ENCODE results near the gene PHEX. TPM values are rescaled to one million over a fixed set of nuclear protein-coding genes. Genes with fewer than 3 reads are reported as not detected.

PHEX gene
- total RNA-seq, 1 donor from 2014 or later, result 0.49 TPM

DNA sequence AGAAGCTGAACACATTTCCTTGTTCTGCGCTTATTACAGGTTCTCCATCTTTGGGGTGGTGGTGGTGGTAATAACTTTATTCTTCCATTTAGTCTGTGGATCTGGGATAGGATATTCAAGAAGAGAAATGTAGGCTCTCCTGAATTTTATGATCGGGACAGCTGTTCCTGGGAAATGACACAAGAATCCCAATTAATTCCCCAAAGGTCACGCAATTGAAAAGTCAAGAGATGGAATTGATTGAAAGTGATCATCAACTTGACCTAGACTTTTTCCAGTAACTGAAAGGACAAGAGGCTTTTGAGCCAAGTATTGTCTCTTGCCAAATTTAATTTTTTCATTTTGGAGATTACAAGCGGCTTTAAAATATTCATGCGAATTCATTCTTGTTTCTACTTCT, 141.8 kb downstream of the PHEX start:
- TF ChIP-seq, protein P1, sequence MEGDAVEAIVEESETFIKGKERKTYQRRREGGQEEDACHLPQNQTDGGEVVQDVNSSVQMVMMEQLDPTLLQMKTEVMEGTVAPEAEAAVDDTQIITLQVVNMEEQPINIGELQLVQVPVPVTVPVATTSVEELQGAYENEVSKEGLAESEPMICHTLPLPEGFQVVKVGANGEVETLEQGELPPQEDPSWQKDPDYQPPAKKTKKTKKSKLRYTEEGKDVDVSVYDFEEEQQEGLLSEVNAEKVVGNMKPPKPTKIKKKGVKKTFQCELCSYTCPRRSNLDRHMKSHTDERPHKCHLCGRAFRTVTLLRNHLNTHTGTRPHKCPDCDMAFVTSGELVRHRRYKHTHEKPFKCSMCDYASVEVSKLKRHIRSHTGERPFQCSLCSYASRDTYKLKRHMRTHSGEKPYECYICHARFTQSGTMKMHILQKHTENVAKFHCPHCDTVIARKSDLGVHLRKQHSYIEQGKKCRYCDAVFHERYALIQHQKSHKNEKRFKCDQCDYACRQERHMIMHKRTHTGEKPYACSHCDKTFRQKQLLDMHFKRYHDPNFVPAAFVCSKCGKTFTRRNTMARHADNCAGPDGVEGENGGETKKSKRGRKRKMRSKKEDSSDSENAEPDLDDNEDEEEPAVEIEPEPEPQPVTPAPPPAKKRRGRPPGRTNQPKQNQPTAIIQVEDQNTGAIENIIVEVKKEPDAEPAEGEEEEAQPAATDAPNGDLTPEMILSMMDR (IDR thresholded peaks at IDR 0.05), result no peak
- TF ChIP-seq POLR2A (IDR thresholded peaks at IDR 0.05) (no peak), POLR2AphosphoS5 (IDR thresholded peaks at IDR 0.05; ENCODE audit: insufficient read depth in 1 of 2, low read depth in 1 of 2) (no peak)

DNA sequence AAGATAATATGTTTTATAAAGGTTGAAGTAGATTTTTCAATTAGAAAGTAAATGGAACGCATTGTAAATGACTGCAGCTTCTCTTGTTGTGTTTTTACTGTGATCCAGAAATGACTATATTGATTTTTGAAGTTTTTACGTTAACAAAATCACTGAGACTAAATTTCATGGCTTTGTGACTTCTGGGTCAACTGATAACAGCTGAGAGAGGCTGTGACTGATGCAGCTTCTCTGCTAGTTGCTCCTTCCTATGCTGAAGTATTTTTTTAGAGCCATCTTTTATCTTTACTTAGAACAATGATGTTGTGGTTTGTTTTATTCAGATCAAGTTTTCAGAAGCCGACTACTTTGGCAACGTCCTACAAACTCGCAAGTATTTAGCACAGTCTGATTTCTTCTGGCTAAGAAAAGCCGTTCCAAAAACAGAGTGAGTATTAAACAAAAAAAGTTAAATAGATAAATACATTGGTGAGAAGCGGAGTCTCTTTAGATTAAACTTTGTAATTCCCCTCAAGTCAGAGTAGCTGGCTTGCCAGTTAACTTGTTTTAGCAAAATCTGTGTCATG, 145.9 kb downstream of the PHEX start:
- no peak for DNase-seq (ENCODE audit: extremely low spot score in 2 of 2)
- TF ChIP-seq POLR2A (IDR thresholded peaks at IDR 0.05) (no peak), POLR2AphosphoS5 (IDR thresholded peaks at IDR 0.05; ENCODE audit: insufficient read depth in 1 of 2, low read depth in 1 of 2) (no peak)
- TF ChIP-seq, protein P1 (IDR thresholded peaks at IDR 0.05), result no peak
- no peaks in the 10 kb centered on the region for H3K36me3 ChIP-seq
- H3K4me1 ChIP-seq, result no peaks in the 10 kb centered on the region
- H3K27ac ChIP-seq, result no peak overlapping the region
- no peak overlapping the region for H3K4me3 ChIP-seq
- no peaks in the 10 kb centered on the region for H3K9me3 ChIP-seq
- H3K27me3 ChIP-seq, result no peaks in the 10 kb centered on the region
- intact Hi-C loops (cut with DNase I), result no loop called here

More for the DNA sequence above, 141.8 kb downstream of the PHEX start:
- Histone ChIP-seq H3K27me3 (no peaks in the 10 kb centered on the region), H3K27ac (no peak overlapping the region), H3K9me3 (no peaks in the 10 kb centered on the region), H3K4me1 (no peaks in the 10 kb centered on the region), H3K4me3 (no peak overlapping the region), H3K36me3 (no peaks in the 10 kb centered on the region)
- intact Hi-C loops (cut with DNase I), result no loop called here
- no peak for DNase-seq (ENCODE audit: extremely low spot score in 2 of 2)

DNA sequence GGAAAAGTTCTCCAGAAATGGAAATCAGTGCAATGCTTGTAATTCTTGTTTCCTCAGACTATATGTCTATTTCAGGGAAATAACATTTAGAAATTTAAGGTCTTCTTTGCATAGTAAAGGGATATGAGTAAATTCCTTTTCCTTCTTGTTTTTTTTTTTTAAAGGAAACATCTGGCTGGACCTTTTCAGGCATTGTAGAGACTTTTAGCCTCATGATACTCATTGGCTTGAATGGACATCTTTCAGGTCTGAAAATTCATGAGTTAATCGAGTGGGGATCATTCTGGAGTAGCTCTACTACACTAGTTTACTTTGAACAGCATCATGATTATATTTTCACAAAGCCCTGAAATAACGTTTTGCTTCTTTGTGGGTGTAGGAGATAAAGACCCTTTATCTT, 152.0 kb downstream of the PHEX start:
- no peaks in the 10 kb centered on the region for H3K36me3 ChIP-seq
- no peak overlapping the region for H3K4me3 ChIP-seq
- intact Hi-C loops (cut with DNase I), result no loop called here
- TF ChIP-seq, protein P1 (IDR thresholded peaks at IDR 0.05), result no peak
- TF ChIP-seq POLR2AphosphoS5 (IDR thresholded peaks at IDR 0.05; ENCODE audit: insufficient read depth in 1 of 2, low read depth in 1 of 2) (no peak), POLR2A (IDR thresholded peaks at IDR 0.05) (no peak)
- no peak for DNase-seq (ENCODE audit: extremely low spot score in 2 of 2)
- H3K27ac ChIP-seq, result no peak overlapping the region
- no peaks in the 10 kb centered on the region for H3K27me3 ChIP-seq
- no peaks in the 10 kb centered on the region for H3K9me3 ChIP-seq
- H3K4me1 ChIP-seq, result no peaks in the 10 kb centered on the region

- H3K4me1 ChIP-seq, result no peaks in the 10 kb centered on the region
- no peak overlapping the region for H3K27ac ChIP-seq
- H3K27me3 ChIP-seq, result no peaks in the 10 kb centered on the region
- TF ChIP-seq, protein P1 (IDR thresholded peaks at IDR 0.05), result no peak
- TF ChIP-seq POLR2A (IDR thresholded peaks at IDR 0.05), result no peak
- no peak for TF ChIP-seq POLR2AphosphoS5 (IDR thresholded peaks at IDR 0.05; ENCODE audit: insufficient read depth in 1 of 2, low read depth in 1 of 2)
- H3K36me3 ChIP-seq, result no peaks in the 10 kb centered on the region
- no peak for DNase-seq (ENCODE audit: extremely low spot score in 2 of 2)
- intact Hi-C loops (cut with DNase I), result no loop called here
- H3K4me3 ChIP-seq, result no peak overlapping the region
- no peaks in the 10 kb centered on the region for H3K9me3 ChIP-seq
These were observed 154.0 kb downstream of the PHEX start for GRCh38 chrX:22186165-22186564.

GRCh38 chrX:22192419-22193060, 160.4 kb downstream of the PHEX start:
- H3K27ac ChIP-seq, result no peak overlapping the region
- intact Hi-C loops (cut with DNase I), result loop anchor here (10.0 kb wide), 1 partner anchor 208 kb away; no protein-coding TSS in a partner anchor
- TF ChIP-seq, protein P1 (IDR thresholded peaks at IDR 0.05), result peak; percentile 21 to 68 (median 46)
- TF ChIP-seq POLR2AphosphoS5 (IDR thresholded peaks at IDR 0.05; ENCODE audit: insufficient read depth in 1 of 2, low read depth in 1 of 2), result no peak
- H3K4me1 ChIP-seq, result no peaks in the 10 kb centered on the region
- no peaks in the 10 kb centered on the region for H3K27me3 ChIP-seq
- H3K4me3 ChIP-seq, result no peak overlapping the region
- no peaks in the 10 kb centered on the region for H3K36me3 ChIP-seq
- DNase-seq (ENCODE audit: extremely low spot score in 2 of 2), result no peak
- H3K9me3 ChIP-seq, result no peaks in the 10 kb centered on the region
